GM23338 (cell line): Measurements from ENCODE around the gene ANKRD11. TPM values are rescaled to one million over a fixed set of nuclear protein-coding genes. Genes with fewer than 3 reads are reported as not detected.

Source experiments
- ATAC-seq: fragments of 200-7000 bp; cut with Tn5 transposase; 3 replicates; pipeline ENCODE4 v1.9.1; 2020
- DNase-seq: peaks from one replicate; pipeline ENCODE4 v3.0.0-alpha.2; 2015; ENCODE audit warnings: low spot score
- H2AFZ ChIP-seq: fragments of 200-600 bp; sonication (generic); 2 replicates; pipeline ENCODE4 v1.8.0; 2016; ENCODE audit warnings: antibody characterized with exemption, mild to moderate bottlenecking, moderate library complexity
- H3F3A ChIP-seq: fragments of 200-600 bp; sonication (generic); replicated peaks from 2 replicates; pipeline ENCODE4 v1.8.0; 2017; ENCODE audit warnings: antibody characterized with exemption, mixed run types, low read depth
- H3K27ac ChIP-seq: fragments of 200-600 bp; sonication (generic); 2 replicates; pipeline ENCODE4 v1.6.1; 2016; ENCODE audit warnings: low read depth
- H3K27me3 ChIP-seq: fragments of 200-600 bp; sonication (generic); 2 replicates; pipeline ENCODE4 v1.8.0; 2016; ENCODE audit warnings: mild to moderate bottlenecking, mixed run types, moderate library complexity; ENCODE audit not compliant: insufficient read depth
- H3K36me3 ChIP-seq: fragments of 200-600 bp; sonication (generic); 2 replicates; pipeline ENCODE4 v1.8.0; 2016; ENCODE audit warnings: mild to moderate bottlenecking; ENCODE audit not compliant: insufficient read depth
- H3K4me1 ChIP-seq: fragments of 200-600 bp; sonication (generic); 2 replicates; pipeline ENCODE4 v1.8.0; 2016; ENCODE audit warnings: mild to moderate bottlenecking, moderate library complexity; ENCODE audit not compliant: insufficient read depth
- H3K4me2 ChIP-seq: fragments of 200-600 bp; sonication (generic); 2 replicates; pipeline ENCODE4 v1.7.1; 2017; ENCODE audit warnings: mixed run types
- H3K4me3 ChIP-seq: fragments of 200-600 bp; sonication (generic); 2 replicates; pipeline ENCODE4 v1.6.1; 2016; ENCODE audit warnings: mixed run types
- H3K79me2 ChIP-seq: fragments of 200-600 bp; sonication (generic); replicated peaks from 2 replicates; pipeline ENCODE4 v1.8.0; 2017; ENCODE audit warnings: mild to moderate bottlenecking; ENCODE audit not compliant: insufficient read depth
- H3K9me2 ChIP-seq: fragments of 200-600 bp; sonication (generic); 2 replicates; pipeline ENCODE4 v1.8.0; 2017; ENCODE audit not compliant: insufficient read depth
- H4K20me1 ChIP-seq: fragments of 200-600 bp; sonication (generic); replicated peaks from 2 replicates; pipeline ENCODE4 v1.8.0; 2017; ENCODE audit warnings: mild to moderate bottlenecking; ENCODE audit not compliant: insufficient read depth
- H3K27ac Mint-ChIP-seq: 2 replicates; pipeline ENCODE4 v1.8.0; 2020; ENCODE audit warnings: inconsistent platforms, mild to moderate bottlenecking, moderate library complexity, mixed read lengths
- H3K27me3 Mint-ChIP-seq: 3 replicates; pipeline ENCODE4 v1.8.0; 2022; ENCODE audit warnings: low read depth, mild to moderate bottlenecking, moderate library complexity, mixed read lengths, inconsistent platforms; ENCODE audit not compliant: insufficient read depth, poor library complexity
- H3K36me3 Mint-ChIP-seq: 3 replicates; pipeline ENCODE4 v1.8.0; 2021; ENCODE audit warnings: low read depth, mild to moderate bottlenecking, inconsistent platforms, moderate library complexity, mixed read lengths
- H3K4me1 Mint-ChIP-seq: 3 replicates; pipeline ENCODE4 v1.8.0; 2020; ENCODE audit warnings: mild to moderate bottlenecking, inconsistent platforms, mixed read lengths
- H3K4me3 Mint-ChIP-seq: 3 replicates; pipeline ENCODE4 v1.8.0; 2021; ENCODE audit warnings: moderate library complexity, mild to moderate bottlenecking, inconsistent platforms, mixed read lengths
- H3K9me3 Mint-ChIP-seq: 3 replicates; pipeline ENCODE4 v1.8.0; 2020; ENCODE audit warnings: moderate library complexity, mild to moderate bottlenecking, inconsistent platforms, mixed read lengths
- CREB1 ChIP-seq: fragments of 250-450 bp; sonication (Bioruptor Pico); IDR thresholded peaks from 2 replicates; pipeline ENCODE4 v1.5.0; 2020; ENCODE audit warnings: low read depth, mild to moderate bottlenecking, moderate library complexity
- EZH2 ChIP-seq: fragments of 200-600 bp; sonication (generic); IDR thresholded peaks from one replicate; pipeline ENCODE4 v1.8.0; 2017; ENCODE audit warnings: antibody characterized with exemption, mild to moderate bottlenecking, low read depth; ENCODE audit not compliant: unreplicated experiment
- EZH2phosphoT487 ChIP-seq: fragments of 200-600 bp; sonication (generic); IDR thresholded peaks from one replicate; pipeline ENCODE4 v1.8.1; 2018; ENCODE audit warnings: antibody characterized with exemption; ENCODE audit not compliant: unreplicated experiment
- JUNB ChIP-seq: IDR thresholded peaks from one replicate; pipeline ENCODE4 v1.6.1; 2016; ENCODE audit warnings: antibody characterized with exemption; ENCODE audit not compliant: unreplicated experiment
- NANOG ChIP-seq: IDR thresholded peaks from 2 replicates; pipeline ENCODE4 v1.6.1; 2016; ENCODE audit warnings: antibody characterized with exemption, borderline replicate concordance
- POLR2AphosphoS5 ChIP-seq: IDR thresholded peaks from 2 replicates; pipeline ENCODE4 v1.6.1; 2016; ENCODE audit warnings: antibody characterized with exemption, low read depth
- REST ChIP-seq: IDR thresholded peaks from one replicate; pipeline ENCODE4 v1.6.1; 2018; ENCODE audit warnings: antibody characterized with exemption; ENCODE audit not compliant: unreplicated experiment
- STAT1 ChIP-seq: IDR thresholded peaks from one replicate; pipeline ENCODE4 v1.6.1; 2016; ENCODE audit warnings: antibody characterized with exemption; ENCODE audit not compliant: unreplicated experiment
- ZNF114 ChIP-seq: fragments of 250-450 bp; sonication (Bioruptor Pico); IDR thresholded peaks from 2 replicates; pipeline ENCODE4 v1.5.0; 2020; ENCODE audit warnings: mild to moderate bottlenecking, moderate library complexity
- polyA plus RNA-seq: library from polyadenylated mRNA; unstranded; fragments of >200 nt; fragmentation: Nextera tagmentation; extraction: Ambion mirVana; gene quantifications from 2 replicates; pipeline ENCODE4 v1.2.1, GENCODE V29; 2016
- total RNA-seq: library from RNA; depleted of rRNA; stranded (reverse); fragments of >200 nt; shearing (Covaris generic); gene quantifications from 2 replicates; pipeline ENCODE4 v1.2.3, GENCODE V29; 2014
- TF ChIP-seq, protein P1 (sequence below), 2 experiments: fragments of 200-600 bp in 1 of 2; sonication (generic) in 1 of 2; conservative IDR thresholded peaks; 2 replicates each; pipeline versions ENCODE4 v1.5.1 to v1.6.1; 2016 to 2017; ENCODE audit warnings: antibody characterized with exemption in 2 of 2, low read depth in 2 of 2, mild to moderate bottlenecking in 2 of 2, moderate library complexity in 1 of 2
- TF ChIP-seq, protein P2 (sequence below): IDR thresholded peaks from 2 replicates; pipeline ENCODE4 v1.6.1; 2016; ENCODE audit warnings: antibody characterized with exemption

Gene ANKRD11
- total and polyA plus RNA-seq, 2 experiments from 2014 or later: 130 to 159 TPM

- H3K27ac ChIP-seq: peak overlapping the region; percentile 100
- peak overlapping the region; percentile 44 for H3K4me3 ChIP-seq
- no peaks in the 10 kb centered on the region; the same call in 1 of the 3 replicates for H3K9me3 Mint-ChIP-seq
- H3K27me3 ChIP-seq: no peaks in the 10 kb centered on the region
- H3K79me2 ChIP-seq: peaks cover 67% of the 10 kb centered on the region
- peaks cover 45% of the 10 kb centered on the region for H3K27me3 Mint-ChIP-seq
- peaks cover 14% of the 10 kb centered on the region for H3K36me3 ChIP-seq
- peaks cover 43% of the 10 kb centered on the region for H3F3A ChIP-seq
- no peaks in the 10 kb centered on the region for H3K9me2 ChIP-seq
- DNase-seq (peak; percentile 61), ATAC-seq (no peak)
- peak overlapping the region; percentile 96 for H3K27ac Mint-ChIP-seq
- H3K4me1 Mint-ChIP-seq: peaks cover 78% of the 10 kb centered on the region
- H3K4me3 Mint-ChIP-seq: peak overlapping the region; percentile 54; the same call in 2 of the 3 replicates
- no peak overlapping the region for H2AFZ ChIP-seq
- H3K36me3 Mint-ChIP-seq: peaks cover 32% of the 10 kb centered on the region
- no peak for TF ChIP-seq POLR2AphosphoS5
- TF ChIP-seq EZH2phosphoT487: no peak
- peak overlapping the region; percentile 81 for H3K4me2 ChIP-seq
- peaks cover 40% of the 10 kb centered on the region for H4K20me1 ChIP-seq
- peaks cover 62% of the 10 kb centered on the region for H3K4me1 ChIP-seq
These were observed 197.8 kb downstream of the ANKRD11 start for GRCh38 chr16:89292443-89293078.

GRCh38 chr16:89291776-89292175 lies 198.6 kb downstream of the ANKRD11 start:
- Histone ChIP-seq H3K9me2 (no peaks in the 10 kb centered on the region), H3K36me3 (peaks cover 16% of the 10 kb centered on the region), H2AFZ (no peak overlapping the region), H3F3A (peaks cover 43% of the 10 kb centered on the region), H3K4me1 (peaks cover 57% of the 10 kb centered on the region), H3K4me3 (peak overlapping the region; percentile 44), H3K4me2 (peak overlapping the region; percentile 81), H4K20me1 (peaks cover 33% of the 10 kb centered on the region), H3K27ac (peak overlapping the region; percentile 100), H3K27me3 (no peaks in the 10 kb centered on the region), H3K79me2 (peaks cover 59% of the 10 kb centered on the region)
- Mint-ChIP-seq H3K27ac (peak overlapping the region; percentile 96), H3K36me3 (peaks cover 33% of the 10 kb centered on the region), H3K4me3 (peak overlapping the region; percentile 58), H3K4me1 (peaks cover 72% of the 10 kb centered on the region), H3K27me3 (peaks cover 46% of the 10 kb centered on the region), H3K9me3 (no peaks in the 10 kb centered on the region; the same call in 1 of the 3 replicates)
- ATAC-seq (no peak), DNase-seq (no peak)
- TF ChIP-seq POLR2AphosphoS5 (no peak), EZH2 (no peak), EZH2phosphoT487 (no peak), STAT1 (no peak), ZNF114 (no peak)
- TF ChIP-seq, protein P1, sequence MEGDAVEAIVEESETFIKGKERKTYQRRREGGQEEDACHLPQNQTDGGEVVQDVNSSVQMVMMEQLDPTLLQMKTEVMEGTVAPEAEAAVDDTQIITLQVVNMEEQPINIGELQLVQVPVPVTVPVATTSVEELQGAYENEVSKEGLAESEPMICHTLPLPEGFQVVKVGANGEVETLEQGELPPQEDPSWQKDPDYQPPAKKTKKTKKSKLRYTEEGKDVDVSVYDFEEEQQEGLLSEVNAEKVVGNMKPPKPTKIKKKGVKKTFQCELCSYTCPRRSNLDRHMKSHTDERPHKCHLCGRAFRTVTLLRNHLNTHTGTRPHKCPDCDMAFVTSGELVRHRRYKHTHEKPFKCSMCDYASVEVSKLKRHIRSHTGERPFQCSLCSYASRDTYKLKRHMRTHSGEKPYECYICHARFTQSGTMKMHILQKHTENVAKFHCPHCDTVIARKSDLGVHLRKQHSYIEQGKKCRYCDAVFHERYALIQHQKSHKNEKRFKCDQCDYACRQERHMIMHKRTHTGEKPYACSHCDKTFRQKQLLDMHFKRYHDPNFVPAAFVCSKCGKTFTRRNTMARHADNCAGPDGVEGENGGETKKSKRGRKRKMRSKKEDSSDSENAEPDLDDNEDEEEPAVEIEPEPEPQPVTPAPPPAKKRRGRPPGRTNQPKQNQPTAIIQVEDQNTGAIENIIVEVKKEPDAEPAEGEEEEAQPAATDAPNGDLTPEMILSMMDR (conservative IDR thresholded peaks at IDR 0.05; ENCODE audit: low read depth in 2 of 2): no peak; a peak in 1 of 4 replicates

DNA sequence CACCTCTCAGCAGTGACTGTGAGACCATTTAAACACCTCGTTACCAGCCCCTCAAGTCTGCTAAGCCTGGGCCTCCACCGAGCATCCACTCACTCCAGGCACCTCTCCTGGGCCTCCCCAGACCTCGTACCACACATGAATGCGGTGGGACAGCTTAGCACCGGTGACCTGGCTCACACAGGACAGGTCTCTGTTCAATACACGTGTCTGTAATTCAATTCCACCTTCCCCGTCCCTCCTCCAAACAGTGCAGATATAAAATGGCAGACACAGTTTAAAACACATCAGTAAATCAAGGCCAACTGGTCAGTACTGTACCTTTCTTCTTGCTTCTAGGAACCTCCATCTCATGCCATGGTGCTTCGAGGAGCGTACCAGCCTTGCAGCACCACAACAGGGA lies 199.0 kb downstream of the ANKRD11 start:
- no peak overlapping the region for H2AFZ ChIP-seq
- H3K79me2 ChIP-seq: peaks cover 55% of the 10 kb centered on the region
- peak overlapping the region; percentile 44; the same call in 1 of the 2 replicates for H3K4me3 ChIP-seq
- peaks cover 53% of the 10 kb centered on the region for H3K4me1 ChIP-seq
- ATAC-seq (peak; percentile 1), DNase-seq (no peak)
- H3K27me3 ChIP-seq: no peaks in the 10 kb centered on the region
- no peaks in the 10 kb centered on the region for H3K9me2 ChIP-seq
- peaks cover 41% of the 10 kb centered on the region for H3F3A ChIP-seq
- peaks cover 28% of the 10 kb centered on the region for H4K20me1 ChIP-seq
- Mint-ChIP-seq H3K36me3 (peaks cover 37% of the 10 kb centered on the region), H3K4me3 (peak overlapping the region; percentile 58), H3K4me1 (peaks cover 68% of the 10 kb centered on the region), H3K27ac (peak overlapping the region; percentile 96), H3K9me3 (no peaks in the 10 kb centered on the region; the same call in 1 of the 3 replicates), H3K27me3 (peaks cover 44% of the 10 kb centered on the region)
- H3K36me3 ChIP-seq: peaks cover 20% of the 10 kb centered on the region
- peak overlapping the region; percentile 81 for H3K4me2 ChIP-seq
- TF ChIP-seq REST: no peak
- TF ChIP-seq EZH2phosphoT487: no peak
- TF ChIP-seq CREB1 (CRISPR knock-in tag): no peak
- TF ChIP-seq, protein P2, sequence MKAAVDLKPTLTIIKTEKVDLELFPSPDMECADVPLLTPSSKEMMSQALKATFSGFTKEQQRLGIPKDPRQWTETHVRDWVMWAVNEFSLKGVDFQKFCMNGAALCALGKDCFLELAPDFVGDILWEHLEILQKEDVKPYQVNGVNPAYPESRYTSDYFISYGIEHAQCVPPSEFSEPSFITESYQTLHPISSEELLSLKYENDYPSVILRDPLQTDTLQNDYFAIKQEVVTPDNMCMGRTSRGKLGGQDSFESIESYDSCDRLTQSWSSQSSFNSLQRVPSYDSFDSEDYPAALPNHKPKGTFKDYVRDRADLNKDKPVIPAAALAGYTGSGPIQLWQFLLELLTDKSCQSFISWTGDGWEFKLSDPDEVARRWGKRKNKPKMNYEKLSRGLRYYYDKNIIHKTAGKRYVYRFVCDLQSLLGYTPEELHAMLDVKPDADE: no peak
- TF ChIP-seq NANOG: no peak
- TF ChIP-seq POLR2AphosphoS5: no peak
- TF ChIP-seq STAT1: no peak
- no peak for TF ChIP-seq ZNF114
- no peak for TF ChIP-seq JUNB
- peak overlapping the region; percentile 100 for H3K27ac ChIP-seq
